ENCODE data around the gene POLN. TPM values are rescaled to one million over a fixed set of nuclear protein-coding genes. Genes with fewer than 3 reads are reported as not detected.
A peak's percentile ranks its signal among the peaks of the same experiment; 100 is the strongest.

POLN gene
- total RNA-seq, 2 experiments from 2014 or later, result 2.1 to 2.3 TPM

- Mint-ChIP-seq H3K36me3 (ENCODE audit: low read depth) (no peaks in the 10 kb centered on the region), H3K27ac (no peak overlapping the region), H3K4me3 (no peak overlapping the region), H3K4me1 (ENCODE audit: low read depth) (no peaks in the 10 kb centered on the region), H3K9me3 (no peaks in the 10 kb centered on the region), H3K27me3 (peaks cover 45% of the 10 kb centered on the region)
- Histone ChIP-seq H3K27ac (ENCODE audit: low read depth in 1 of 2, low read length in 2 of 2) (no peak overlapping the region), H3K27me3 (ENCODE audit: control insufficient read depth in 1 of 2, insufficient read depth in 2 of 2, low read length in 2 of 2) (peaks cover 17 to 29% of the 10 kb centered on the region in 2 experiments), H3K9me3 (ENCODE audit: control insufficient read depth in 1 of 2, insufficient read depth in 1 of 2, low read length in 2 of 2) (peaks cover 0 to 22% of the 10 kb centered on the region in 2 experiments), H3K36me3 (ENCODE audit: insufficient read depth, low read length) (no peaks in the 10 kb centered on the region), H3K4me3 (ENCODE audit: low read length) (no peak overlapping the region), H3K4me1 (ENCODE audit: insufficient read depth, low read length) (peaks cover 4% of the 10 kb centered on the region)
- intact Hi-C loops (cut with DNase I, micrococcal nuclease), result no loop called here
- ATAC-seq (ENCODE audit: poor library complexity) (no peak), DNase-seq (no peak)
- no peak for TF ChIP-seq CTCF (IDR thresholded peaks at IDR 0.05)
- POLR2A ChIA-PET, result no interaction called here
- CTCF ChIA-PET, result no interaction called here
Measured at GRCh38 chr4:2049811-2050210, 192.1 kb downstream of the POLN start.

- Histone ChIP-seq H3K9me3 (ENCODE audit: control insufficient read depth in 1 of 2, insufficient read depth in 1 of 2, low read length in 2 of 2) (peaks cover 0 to 27% of the 10 kb centered on the region in 2 experiments), H3K27ac (ENCODE audit: low read depth in 1 of 2, low read length in 2 of 2) (no peak overlapping the region), H3K4me3 (ENCODE audit: low read length) (no peak overlapping the region), H3K4me1 (ENCODE audit: insufficient read depth, low read length) (peaks cover 4% of the 10 kb centered on the region), H3K36me3 (ENCODE audit: insufficient read depth, low read length) (no peaks in the 10 kb centered on the region), H3K27me3 (ENCODE audit: control insufficient read depth in 1 of 2, insufficient read depth in 2 of 2, low read length in 2 of 2) (peaks cover 14 to 29% of the 10 kb centered on the region in 2 experiments)
- H3K4me3 Mint-ChIP-seq, result no peak overlapping the region
- ATAC-seq (ENCODE audit: poor library complexity), result no peak
- intact Hi-C loops (cut with DNase I, micrococcal nuclease), result no loop called here
- H3K9me3 Mint-ChIP-seq, result no peaks in the 10 kb centered on the region
- no peak overlapping the region for H3K27ac Mint-ChIP-seq
- POLR2A ChIA-PET, result no interaction called here
- no peak for TF ChIP-seq CTCF (IDR thresholded peaks at IDR 0.05)
- peak in 1 of 14 experiments; percentile 11 for DNase-seq
- peaks cover 45% of the 10 kb centered on the region for H3K27me3 Mint-ChIP-seq
- no peaks in the 10 kb centered on the region for H3K36me3 Mint-ChIP-seq (ENCODE audit: low read depth)
- CTCF ChIA-PET, result no interaction called here
- H3K4me1 Mint-ChIP-seq (ENCODE audit: low read depth), result no peaks in the 10 kb centered on the region
Measured at GRCh38 chr4:2049381-2049780, 192.5 kb downstream of the POLN start.

- no peaks in the 10 kb centered on the region for H3K9me3 Mint-ChIP-seq
- no peak overlapping the region for H3K4me3 ChIP-seq (ENCODE audit: low read length)
- no peak for TF ChIP-seq CTCF (IDR thresholded peaks at IDR 0.05)
- H3K36me3 ChIP-seq (ENCODE audit: insufficient read depth, low read length), result no peaks in the 10 kb centered on the region
- H3K4me3 Mint-ChIP-seq, result no peak overlapping the region
- no peak overlapping the region for H3K27ac ChIP-seq (ENCODE audit: low read depth in 1 of 2, low read length in 2 of 2)
- H3K36me3 Mint-ChIP-seq (ENCODE audit: low read depth), result no peaks in the 10 kb centered on the region
- H3K4me1 Mint-ChIP-seq (ENCODE audit: low read depth), result no peaks in the 10 kb centered on the region
- ChIA-PET POLR2A (no interaction called here), CTCF (no interaction called here)
- H3K27me3 ChIP-seq (ENCODE audit: control insufficient read depth in 1 of 2, insufficient read depth in 2 of 2, low read length in 2 of 2), result peaks cover 14 to 29% of the 10 kb centered on the region in 2 experiments
- intact Hi-C loops (cut with DNase I, micrococcal nuclease), result no loop called here
- peaks cover 4% of the 10 kb centered on the region for H3K4me1 ChIP-seq (ENCODE audit: insufficient read depth, low read length)
- peaks cover 0 to 30% of the 10 kb centered on the region in 2 experiments for H3K9me3 ChIP-seq (ENCODE audit: control insufficient read depth in 1 of 2, insufficient read depth in 1 of 2, low read length in 2 of 2)
- no peak overlapping the region for H3K27ac Mint-ChIP-seq
- peak in 1 of 14 experiments; percentile 23 for DNase-seq
- H3K27me3 Mint-ChIP-seq, result peaks cover 40% of the 10 kb centered on the region
- ATAC-seq (ENCODE audit: poor library complexity), result no peak
Measured at GRCh38 chr4:2048831-2049230, 193.1 kb downstream of the POLN start.
